IMR-90 (cell line): ENCODE results near the gene HLA-B. TPM values are rescaled to one million over a fixed set of nuclear protein-coding genes. Genes with fewer than 3 reads are reported as not detected.

Experiments used
- ATAC-seq: fragments of 200-7000 bp; cut with Tn5 transposase; 2 replicates; pipeline ENCODE4 v1.9.1; 2020; ENCODE audit warnings: low read depth, mild to moderate bottlenecking, moderate library complexity
- BruUV-seq: library from RNA; stranded (reverse); fragments of 400-500 nt; replicated peaks from 2 replicates; lab custom pipeline; 2021; lab: Mats Ljungman, UMichigan
- CTCF ChIA-PET: fragments of 300-600 bp; formaldehyde crosslinking; extraction: SDS; loops from one replicate; lab custom pipeline; 2021; ENCODE audit warnings: antibody characterized with exemption; lab: Yijun Ruan, JAX
- POLR2A ChIA-PET: fragments of 300-600 bp; sonication (Branson Sonifier 250); formaldehyde crosslinking; loops from one replicate; lab custom pipeline; 2022; ENCODE audit warnings: antibody characterized with exemption; ENCODE audit not compliant: unreplicated experiment; lab: Charles Lee
- DNase-seq: peaks from one replicate; pipeline ENCODE4 v3.0.0; 2013
- H2AFZ ChIP-seq: replicated peaks from 2 replicates; pipeline ENCODE3; 2013; ENCODE audit warnings: low read length, mild to moderate bottlenecking; ENCODE audit not compliant: poor library complexity
- H2AK5ac ChIP-seq: 2 replicates; pipeline ENCODE4 v1.6.1; 2013; ENCODE audit warnings: low read depth, low read length, inconsistent platforms
- H2AK9ac ChIP-seq: replicated peaks from 2 replicates; pipeline ENCODE3; 2013; ENCODE audit warnings: mild to moderate bottlenecking, low read depth, low read length, moderate library complexity; ENCODE audit not compliant: poor library complexity
- H2BK120ac ChIP-seq: 2 replicates; pipeline ENCODE4 v1.6.1; 2013; ENCODE audit warnings: low read depth, low read length, inconsistent platforms
- H2BK15ac ChIP-seq: 3 replicates; pipeline ENCODE4 v1.6.1; 2013; ENCODE audit warnings: low read depth, low read length, inconsistent platforms
- H2BK20ac ChIP-seq: 2 replicates; pipeline ENCODE4 v1.6.1; 2013; ENCODE audit warnings: low read depth, mild to moderate bottlenecking, inconsistent platforms, low read length, moderate library complexity
- H2BK5ac ChIP-seq: 2 replicates; pipeline ENCODE4 v1.6.1; 2013; ENCODE audit warnings: mild to moderate bottlenecking, low read depth, low read length, inconsistent platforms; ENCODE audit not compliant: poor library complexity, severe bottlenecking
- H3K14ac ChIP-seq: replicated peaks from 2 replicates; pipeline ENCODE4 v1.6.1; 2013; ENCODE audit warnings: low read depth, low read length, inconsistent platforms
- H3K18ac ChIP-seq: 2 replicates; pipeline ENCODE4 v1.6.1; 2013; ENCODE audit warnings: low read depth, low read length, control low read depth
- H3K23ac ChIP-seq: 2 replicates; pipeline ENCODE4 v1.6.1; 2013; ENCODE audit warnings: low read depth, low read length, inconsistent platforms
- H3K27ac ChIP-seq: 2 replicates; pipeline ENCODE4 v1.5.1; 2013; ENCODE audit warnings: mild to moderate bottlenecking, control low read depth, low read length; ENCODE audit not compliant: insufficient read depth
- H3K27me3 ChIP-seq: 2 replicates; pipeline ENCODE4 v1.6.1; 2013; ENCODE audit warnings: low read length; ENCODE audit not compliant: control insufficient read depth, insufficient read depth
- H3K36me3 ChIP-seq: 2 replicates; pipeline ENCODE4 v1.6.1; 2013; ENCODE audit warnings: low read length, mixed read lengths; ENCODE audit not compliant: control insufficient read depth, insufficient read depth
- H3K4ac ChIP-seq: 2 replicates; pipeline ENCODE4 v1.6.1; 2013; ENCODE audit warnings: low read depth, low read length, inconsistent platforms
- H3K4me1 ChIP-seq: 2 replicates; pipeline ENCODE4 v1.6.1; 2013; ENCODE audit warnings: low read length, mixed read lengths; ENCODE audit not compliant: control insufficient read depth, insufficient read depth
- H3K4me2 ChIP-seq: 2 replicates; pipeline ENCODE4 v1.6.1; 2013; ENCODE audit warnings: low read depth, mild to moderate bottlenecking, control low read depth, low read length, moderate library complexity
- H3K4me3 ChIP-seq: 2 replicates; pipeline ENCODE4 v1.5.1; 2013; ENCODE audit warnings: low read depth, mild to moderate bottlenecking, control low read depth, low read length, moderate library complexity; ENCODE audit not compliant: insufficient read depth
- H3K56ac ChIP-seq: 2 replicates; pipeline ENCODE4 v1.6.1; 2013; ENCODE audit warnings: low read length, inconsistent platforms; ENCODE audit not compliant: insufficient read depth; ENCODE audit errors: extremely low read depth
- H3K79me1 ChIP-seq, 2 experiments: 2 replicates each; pipeline ENCODE4 v1.6.1; 2013; ENCODE audit warnings: low read length in 2 of 2, inconsistent platforms in 1 of 2, low read depth in 1 of 2
- H3K9ac ChIP-seq: 2 replicates; pipeline ENCODE4 v1.6.1; 2013; ENCODE audit warnings: low read depth, low read length, control low read depth
- H3K9me1 ChIP-seq: 2 replicates; pipeline ENCODE4 v1.6.1; 2013; ENCODE audit warnings: low read length, inconsistent platforms; ENCODE audit not compliant: insufficient read depth
- H3K9me3 ChIP-seq: 2 replicates; pipeline ENCODE4 v1.6.1; 2013; ENCODE audit warnings: low read length; ENCODE audit not compliant: control insufficient read depth, insufficient read depth
- H4K20me1 ChIP-seq: 2 replicates; pipeline ENCODE4 v1.6.1; 2013; ENCODE audit warnings: low read length, inconsistent platforms; ENCODE audit not compliant: insufficient read depth
- H4K5ac ChIP-seq: 2 replicates; pipeline ENCODE4 v1.6.1; 2013; ENCODE audit warnings: mild to moderate bottlenecking, low read depth, low read length, control low read depth
- H4K8ac ChIP-seq, 2 experiments: 2 replicates each; pipeline ENCODE4 v1.6.1; 2013; ENCODE audit warnings: low read depth in 2 of 2, low read length in 2 of 2, control low read depth in 1 of 2, inconsistent platforms in 1 of 2
- H4K91ac ChIP-seq: 2 replicates; pipeline ENCODE4 v1.6.1; 2013; ENCODE audit warnings: low read depth, low read length, inconsistent platforms; ENCODE audit not compliant: insufficient read depth
- MAFK ChIP-seq: IDR thresholded peaks from 2 replicates; pipeline ENCODE4 v1.6.1; 2012; ENCODE audit warnings: low read depth, low read length, improper control_type of control experiment
- dilution Hi-C: fragments of 300-500 bp; cut with HindIII; formaldehyde crosslinking; loops from one replicate; pipeline ENCODE4 v1.14.3; 2018; ENCODE audit warnings: low sequenced_read_pairs; ENCODE audit not compliant: unreplicated experiment
- in situ Hi-C: fragments of 300-500 bp; cut with MboI; formaldehyde crosslinking; loops from 3 replicates; pipeline ENCODE4 v1.14.3; 2019; ENCODE audit warnings: low sequenced_read_pairs, inconsistent platforms, mixed read lengths
- intact Hi-C: fragments of 100-400 bp; cut with micrococcal nuclease; formaldehyde crosslinking; loops from 2 replicates; pipeline ENCODE4 v1.10.0; 2022
- polyA plus RNA-seq, 3 experiments: library from polyadenylated mRNA; depleted of rRNA; stranded (reverse); fragments of >200 nt; gene quantifications; 2 replicates each; pipeline ENCODE4 v1.2.3, GENCODE V29; 2012; ENCODE audit warnings: low replicate concordance in 1 of 3
- total RNA-seq: library from RNA; depleted of rRNA; stranded (reverse); fragments of >200 nt; gene quantifications from 2 replicates; pipeline ENCODE4 v1.2.3, GENCODE V29; 2012
- TF ChIP-seq, protein P1 (sequence below): fragments of 150-350 bp; IDR thresholded peaks from 2 replicates; pipeline ENCODE4 v1.6.1; 2017; ENCODE audit warnings: mild to moderate bottlenecking, antibody characterized with exemption, low read length, low read depth
- TF ChIP-seq, protein P2 (sequence below): fragments of 150-350 bp; IDR thresholded peaks from 2 replicates; pipeline ENCODE4 v1.6.1; 2016; ENCODE audit warnings: low read depth, mild to moderate bottlenecking, low read length, moderate library complexity, borderline replicate concordance

Gene HLA-B
- total and polyA plus RNA-seq, 2 of the 4 experiments (the other 2 are of a cell fraction): 44.1 to 309 TPM

DNA sequence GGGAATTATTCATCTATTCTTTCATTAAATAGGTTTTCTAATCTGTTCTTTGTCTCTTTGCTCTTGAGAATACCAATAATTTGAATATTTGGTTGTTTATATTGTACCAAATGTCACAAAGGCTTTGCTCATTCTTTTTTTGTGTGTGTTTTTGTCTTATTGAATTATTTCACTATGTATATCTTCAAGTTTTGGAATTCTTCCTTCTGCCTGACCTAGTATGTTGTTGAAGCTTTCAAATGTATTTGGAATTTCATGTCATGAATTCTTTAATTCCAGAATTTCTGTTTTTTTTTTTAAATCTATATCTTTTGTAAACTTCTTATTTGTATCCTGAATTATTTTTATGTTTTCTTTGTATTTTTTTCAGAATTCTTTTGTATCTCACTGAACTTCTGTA, 16.8 kb downstream of the HLA-B start:
- in situ Hi-C loops (no loop called here), dilution Hi-C loops (no loop called here), intact Hi-C loops (no loop called here)
- no TSS peak for BruUV-seq
- Histone ChIP-seq H2BK15ac (no peak overlapping the region), H3K9me1 (no peaks in the 10 kb centered on the region), H2AK9ac (no peak overlapping the region), H3K27ac (no peak overlapping the region), H3K9me3 (peaks cover 11% of the 10 kb centered on the region), H3K18ac (no peak overlapping the region), H3K56ac (no peak overlapping the region), H3K14ac (no peak overlapping the region), H3K36me3 (no peaks in the 10 kb centered on the region), H2BK5ac (no peak overlapping the region), H3K4me1 (no peaks in the 10 kb centered on the region), H3K27me3 (peaks cover 6% of the 10 kb centered on the region; the same call in 1 of the 2 replicates), H3K4me3 (no peak overlapping the region), H3K79me1 (no peaks in the 10 kb centered on the region), H2BK20ac (no peak overlapping the region), H3K23ac (no peak overlapping the region), H4K5ac (no peak overlapping the region), H3K9ac (no peak overlapping the region), H4K8ac (no peak overlapping the region), H2AK5ac (no peak overlapping the region), H2BK120ac (no peak overlapping the region), H3K4me2 (no peak overlapping the region), H4K20me1 (no peaks in the 10 kb centered on the region), H4K91ac (no peak overlapping the region), H2AFZ (no peak overlapping the region), H3K4ac (no peak overlapping the region)
- no peak for TF ChIP-seq MAFK
- TF ChIP-seq, protein P1, sequence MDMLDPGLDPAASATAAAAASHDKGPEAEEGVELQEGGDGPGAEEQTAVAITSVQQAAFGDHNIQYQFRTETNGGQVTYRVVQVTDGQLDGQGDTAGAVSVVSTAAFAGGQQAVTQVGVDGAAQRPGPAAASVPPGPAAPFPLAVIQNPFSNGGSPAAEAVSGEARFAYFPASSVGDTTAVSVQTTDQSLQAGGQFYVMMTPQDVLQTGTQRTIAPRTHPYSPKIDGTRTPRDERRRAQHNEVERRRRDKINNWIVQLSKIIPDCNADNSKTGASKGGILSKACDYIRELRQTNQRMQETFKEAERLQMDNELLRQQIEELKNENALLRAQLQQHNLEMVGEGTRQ: no peak
- TF ChIP-seq, protein P2, sequence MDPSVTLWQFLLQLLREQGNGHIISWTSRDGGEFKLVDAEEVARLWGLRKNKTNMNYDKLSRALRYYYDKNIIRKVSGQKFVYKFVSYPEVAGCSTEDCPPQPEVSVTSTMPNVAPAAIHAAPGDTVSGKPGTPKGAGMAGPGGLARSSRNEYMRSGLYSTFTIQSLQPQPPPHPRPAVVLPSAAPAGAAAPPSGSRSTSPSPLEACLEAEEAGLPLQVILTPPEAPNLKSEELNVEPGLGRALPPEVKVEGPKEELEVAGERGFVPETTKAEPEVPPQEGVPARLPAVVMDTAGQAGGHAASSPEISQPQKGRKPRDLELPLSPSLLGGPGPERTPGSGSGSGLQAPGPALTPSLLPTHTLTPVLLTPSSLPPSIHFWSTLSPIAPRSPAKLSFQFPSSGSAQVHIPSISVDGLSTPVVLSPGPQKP: no peak
- DNase-seq (no peak), ATAC-seq (no peak)
- CTCF ChIA-PET: no interaction called here
- POLR2A ChIA-PET: no interaction called here
